Superior temporal gyrus (tissue), 1 donor: Measurements from ENCODE around the gene TMEM190.

Experiments used
- DNase-seq: peaks from one replicate; pipeline ENCODE4 v3.0.0-alpha.2; 2016; ENCODE audit errors: extremely low spot score

The TMEM190 gene

GRCh38 chr19:55350620-55351315 is 25.9 kb upstream of the TMEM190 start:
- no peak for DNase-seq

- no peak for DNase-seq
Measured at GRCh38 chr19:55352040-55352439, 24.6 kb upstream of the TMEM190 start.

GRCh38 chr19:55352549-55353145 is 24.0 kb upstream of the TMEM190 start:
- DNase-seq: no peak

GRCh38 chr19:55353356-55353802 is 23.2 kb upstream of the TMEM190 start:
- DNase-seq: no peak

- DNase-seq: no peak
Measured at GRCh38 chr19:55353803-55354697, 22.6 kb upstream of the TMEM190 start.

GRCh38 chr19:55354698-55355212 is 21.9 kb upstream of the TMEM190 start, which contains the start of gene COX6B2:
Gene COX6B2, minus strand, starts transcription at chr19:55354719. Its CDS starts 198 bp downstream, at chr19:55354521.
- no peak for DNase-seq

GRCh38 chr19:55355213-55355821 is 21.3 kb upstream of the TMEM190 start:
- DNase-seq: no peak

- no peak for DNase-seq
Measured at GRCh38 chr19:55358493-55358892, 18.1 kb upstream of the TMEM190 start.

- no peak for DNase-seq
Measured at GRCh38 chr19:55358943-55359908, 17.4 kb upstream of the TMEM190 start.

- no peak for DNase-seq
Measured at GRCh38 chr19:55360902-55361301, 15.7 kb upstream of the TMEM190 start.

- DNase-seq: no peak
Measured at GRCh38 chr19:55362174-55362989, 14.2 kb upstream of the TMEM190 start.

- no peak for DNase-seq
Measured at GRCh38 chr19:55362990-55363716, 13.5 kb upstream of the TMEM190 start, which contains the start of gene GARIN5B. Gene GARIN5B, minus strand, starts transcription at chr19:55363260. Its CDS starts 194 bp downstream, at chr19:55363066.

GRCh38 chr19:55365245-55365644 is 11.4 kb upstream of the TMEM190 start:
- DNase-seq: no peak

- DNase-seq: no peak
Measured at GRCh38 chr19:55365964-55366363, 10.7 kb upstream of the TMEM190 start.

GRCh38 chr19:55366790-55367189 is 9.8 kb upstream of the TMEM190 start:
- DNase-seq: no peak

GRCh38 chr19:55368106-55368505 is 8.5 kb upstream of the TMEM190 start:
- DNase-seq: no peak

GRCh38 chr19:55368701-55369563 is 7.7 kb upstream of the TMEM190 start:
- no peak for DNase-seq
